GM12875 (cell line): ENCODE results near the gene NDFIP1.

Experiments
- H3K4me3 ChIP-seq: one replicate; pipeline ENCODE4 v1.5.1; 2011; ENCODE audit warnings: low read depth, low read length, control low read depth
- TF ChIP-seq, protein P1 (sequence below): IDR thresholded peaks from 2 replicates; pipeline ENCODE4 v1.5.1; 2011; ENCODE audit warnings: low read depth, mild to moderate bottlenecking, control low read depth, inconsistent platforms, low read length, moderate library complexity, borderline replicate concordance; ENCODE audit not compliant: insufficient read depth

Gene NDFIP1

DNA sequence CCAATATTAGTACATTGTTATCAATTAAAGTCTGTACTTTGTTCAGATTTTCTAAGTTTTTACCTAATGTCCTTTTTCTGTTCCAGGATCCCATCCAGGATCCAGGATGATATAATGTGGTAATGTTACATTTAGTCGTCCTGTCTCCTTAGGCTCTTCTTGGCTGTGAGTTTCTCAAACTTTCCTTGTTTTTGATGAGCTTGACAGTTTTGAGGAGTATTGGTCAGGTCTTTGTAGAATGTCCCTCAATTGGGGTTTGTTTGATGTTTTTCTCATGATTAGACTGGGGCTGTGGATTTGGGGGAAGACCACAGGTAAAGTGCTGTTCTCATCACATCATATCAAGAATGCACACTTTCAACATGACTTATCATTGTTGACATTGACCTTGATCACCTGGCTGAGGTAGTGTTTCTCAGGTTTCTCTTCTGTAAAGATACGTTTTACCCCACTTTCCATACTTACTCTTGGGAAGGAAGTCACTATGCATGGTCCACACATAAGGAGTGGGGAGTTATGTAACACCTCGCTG is 9.6 kb downstream of the NDFIP1 start:
- TF ChIP-seq, protein P1, sequence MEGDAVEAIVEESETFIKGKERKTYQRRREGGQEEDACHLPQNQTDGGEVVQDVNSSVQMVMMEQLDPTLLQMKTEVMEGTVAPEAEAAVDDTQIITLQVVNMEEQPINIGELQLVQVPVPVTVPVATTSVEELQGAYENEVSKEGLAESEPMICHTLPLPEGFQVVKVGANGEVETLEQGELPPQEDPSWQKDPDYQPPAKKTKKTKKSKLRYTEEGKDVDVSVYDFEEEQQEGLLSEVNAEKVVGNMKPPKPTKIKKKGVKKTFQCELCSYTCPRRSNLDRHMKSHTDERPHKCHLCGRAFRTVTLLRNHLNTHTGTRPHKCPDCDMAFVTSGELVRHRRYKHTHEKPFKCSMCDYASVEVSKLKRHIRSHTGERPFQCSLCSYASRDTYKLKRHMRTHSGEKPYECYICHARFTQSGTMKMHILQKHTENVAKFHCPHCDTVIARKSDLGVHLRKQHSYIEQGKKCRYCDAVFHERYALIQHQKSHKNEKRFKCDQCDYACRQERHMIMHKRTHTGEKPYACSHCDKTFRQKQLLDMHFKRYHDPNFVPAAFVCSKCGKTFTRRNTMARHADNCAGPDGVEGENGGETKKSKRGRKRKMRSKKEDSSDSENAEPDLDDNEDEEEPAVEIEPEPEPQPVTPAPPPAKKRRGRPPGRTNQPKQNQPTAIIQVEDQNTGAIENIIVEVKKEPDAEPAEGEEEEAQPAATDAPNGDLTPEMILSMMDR = no peak
- H3K4me3 ChIP-seq = no peak overlapping the region

DNA sequence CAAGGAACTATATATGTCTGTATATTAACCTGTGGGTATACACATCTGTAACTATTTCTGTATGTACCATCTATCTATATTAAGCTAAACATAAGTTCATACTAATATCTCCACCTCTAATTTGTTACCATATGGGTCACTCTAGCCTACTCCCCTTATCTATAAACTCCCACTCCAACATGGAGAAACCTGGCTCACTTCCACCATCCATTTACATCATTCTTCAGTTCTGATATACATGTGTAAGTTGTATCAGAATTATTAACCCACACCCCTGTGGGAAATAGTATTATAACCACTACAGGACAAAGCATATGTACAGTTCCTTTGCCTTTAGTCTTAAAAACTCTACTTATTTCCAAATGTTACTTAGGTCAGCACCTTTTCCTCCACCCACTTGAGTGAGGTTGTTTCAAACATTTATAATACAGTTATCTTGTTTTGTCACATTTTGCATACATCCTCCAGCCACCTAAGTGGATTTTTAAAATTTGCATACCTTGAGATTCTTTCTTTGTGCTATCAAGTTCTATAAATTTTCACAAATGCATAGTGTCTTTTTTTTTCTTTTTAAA is 10.6 kb downstream of the NDFIP1 start:
- H3K4me3 ChIP-seq = no peak overlapping the region

DNA sequence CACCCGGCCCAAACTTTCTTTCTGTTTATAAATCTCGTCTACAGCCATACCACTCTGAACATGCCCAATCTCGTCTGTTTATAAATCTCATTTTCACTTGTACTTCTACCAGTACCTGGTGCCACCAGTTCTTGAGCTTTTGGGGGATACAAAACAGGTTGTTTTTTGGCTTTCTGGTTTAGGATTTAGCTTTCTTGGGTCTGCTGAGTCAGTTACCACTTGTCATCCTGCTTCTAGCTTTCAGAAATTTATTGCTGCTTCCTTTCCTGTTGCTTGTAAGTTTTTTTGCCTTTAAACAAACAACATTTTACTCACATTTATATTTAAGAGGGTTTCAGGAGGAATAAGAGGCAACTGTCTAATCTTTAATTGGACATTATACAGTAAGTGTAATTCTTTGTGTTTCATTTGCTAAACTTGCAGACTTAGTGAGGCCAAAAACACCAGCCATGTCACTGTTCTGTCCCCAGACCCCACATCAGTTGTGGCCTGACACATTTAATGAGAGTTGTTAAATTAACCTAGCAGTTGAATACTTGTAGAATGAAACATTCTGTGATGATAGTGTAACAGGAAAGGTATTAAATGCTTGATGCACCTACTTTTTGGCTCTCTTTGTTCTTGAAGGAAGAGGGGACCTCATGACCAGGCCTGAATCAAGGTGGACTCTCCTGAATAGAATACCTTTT is 11.8 kb downstream of the NDFIP1 start:
- TF ChIP-seq, protein P1 = no peak
- no peak overlapping the region for H3K4me3 ChIP-seq

More for the DNA sequence above, 10.6 kb downstream of the NDFIP1 start:
- TF ChIP-seq, protein P1 = no peak

DNA sequence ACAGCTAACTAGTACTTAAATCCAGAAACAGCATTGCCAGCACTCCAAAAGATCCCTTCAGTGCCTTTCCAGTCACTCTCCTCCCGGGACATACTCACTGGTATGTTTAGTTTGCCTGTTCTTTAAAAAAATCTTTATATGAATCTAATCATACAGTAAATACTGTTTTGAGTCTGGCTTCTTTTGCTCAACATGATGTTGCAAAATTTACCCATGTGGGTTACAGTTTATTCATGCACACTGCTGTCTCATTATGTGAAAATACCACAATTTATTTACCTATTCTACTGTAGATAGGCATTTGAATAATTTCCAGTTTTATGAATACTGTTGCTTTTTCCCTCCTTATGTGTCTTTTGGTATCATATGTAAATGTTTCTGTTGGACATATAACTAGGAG is 13.5 kb downstream of the NDFIP1 start:
- H3K4me3 ChIP-seq = no peak overlapping the region
- TF ChIP-seq, protein P1 = no peak

DNA sequence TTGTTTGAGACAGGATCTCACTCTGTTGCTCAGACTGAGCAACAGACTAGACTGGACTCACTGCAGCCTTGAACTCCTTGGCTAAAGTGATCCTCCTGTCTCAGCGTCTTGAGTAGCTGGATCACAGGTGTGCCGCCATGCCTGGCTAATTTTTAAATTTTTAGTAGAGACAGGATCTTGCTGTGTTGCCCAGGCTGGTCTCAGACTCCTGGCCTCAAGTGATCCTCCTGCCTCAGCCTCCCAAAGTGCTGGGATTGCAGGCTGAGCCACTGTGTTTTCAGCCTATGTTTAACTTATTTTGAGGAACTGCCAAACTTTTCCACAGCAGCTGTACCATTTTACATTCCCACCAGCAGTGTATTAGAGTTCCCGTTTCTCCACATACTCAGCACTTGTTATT is 16.8 kb downstream of the NDFIP1 start:
- TF ChIP-seq, protein P1 = no peak
- H3K4me3 ChIP-seq = no peak overlapping the region

DNA sequence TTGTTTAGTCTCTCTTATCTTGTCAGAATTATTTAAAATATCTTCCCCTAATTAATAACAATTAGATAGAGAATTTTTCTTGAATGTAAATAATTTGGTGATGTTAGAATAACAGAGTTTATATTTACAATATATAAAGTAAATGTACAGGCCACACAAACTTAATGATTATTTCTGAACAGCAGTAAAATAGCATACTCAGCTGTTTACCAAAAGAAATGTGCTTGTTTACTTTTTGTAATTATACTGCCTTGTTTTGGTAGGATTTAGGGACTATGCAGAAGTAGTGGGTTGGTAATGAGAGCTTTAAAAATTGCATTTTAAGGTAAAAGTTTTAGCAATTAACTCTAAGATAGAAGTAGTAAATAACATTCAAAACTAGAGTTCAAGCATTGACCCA is 17.4 kb downstream of the NDFIP1 start:
- TF ChIP-seq, protein P1 = no peak
- H3K4me3 ChIP-seq = no peak overlapping the region

DNA sequence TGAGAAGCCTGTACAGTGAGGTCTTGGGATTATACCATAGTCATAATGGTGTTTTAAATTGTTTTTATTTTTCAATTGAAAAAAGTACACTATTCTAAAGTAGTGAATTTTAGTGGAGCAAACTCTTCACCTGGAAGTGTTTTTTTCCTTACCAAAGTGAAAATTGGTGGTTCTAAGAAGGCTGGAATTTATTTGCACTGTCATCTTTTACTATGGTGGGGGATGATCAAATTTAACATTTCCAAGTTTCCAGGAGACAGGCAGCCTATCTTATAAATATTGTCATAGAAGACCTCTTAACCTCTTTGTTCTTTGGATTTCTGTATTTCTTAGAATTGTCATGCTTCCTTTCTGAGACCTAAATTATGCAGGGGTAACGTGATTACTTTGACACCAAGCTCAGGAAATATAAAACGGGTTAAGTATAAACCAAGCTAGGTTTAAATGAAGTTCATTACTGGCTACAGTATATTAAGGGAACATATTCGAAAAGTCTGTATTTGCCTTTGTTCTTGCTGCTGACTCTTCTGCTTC is 20.2 kb downstream of the NDFIP1 start:
- no peak overlapping the region for H3K4me3 ChIP-seq

More for the DNA sequence above, 20.2 kb downstream of the NDFIP1 start:
- TF ChIP-seq, protein P1 = no peak
